Body of pancreas (tissue), 4 donors: ENCODE measurements around the gene KDM4C. TPM values are rescaled to one million over a fixed set of nuclear protein-coding genes. Genes with fewer than 3 reads are reported as not detected.

Experiments used
- ATAC-seq: fragments of 150-250 bp; one replicate; pipeline ENCODE4 v1.9.1; 2016
- DNase-seq, 4 donors: peaks; one replicate each; pipeline ENCODE4 v3.0.0-alpha.2; 2019
- H3K27ac ChIP-seq, 4 donors: fragments of 200-600 bp; sonication (generic); 1 replicate in 3 of 4; 2 replicates in 1 of 4; pipeline versions ENCODE4 v1.5.1 to v1.6.1; 2016 to 2019; ENCODE audit warnings: mild to moderate bottlenecking in 1 of 4, mixed read lengths in 1 of 4, moderate library complexity in 1 of 4
- H3K27me3 ChIP-seq, 2 donors: fragments of 200-600 bp; sonication (generic); one replicate each; pipeline ENCODE4 v1.6.0; 2016; ENCODE audit warnings: mild to moderate bottlenecking in 1 of 2
- H3K36me3 ChIP-seq, 2 donors: fragments of 200-600 bp; sonication (generic); replicated peaks in 1 of 2; 2 replicates each; pipeline ENCODE4 v1.5.1; 2016; ENCODE audit warnings: low read depth in 2 of 2; ENCODE audit not compliant: insufficient read depth in 1 of 2
- H3K4me1 ChIP-seq: fragments of 200-600 bp; sonication (generic); one replicate; pipeline ENCODE4 v1.6.0; 2016
- H3K4me3 ChIP-seq, 2 donors: fragments of 200-600 bp; sonication (generic); 1 replicate in 1 of 2; 2 replicates in 1 of 2; pipeline ENCODE4 v1.5.1; 2016 to 2019
- H3K9me3 ChIP-seq, 3 donors: fragments of 200-600 bp; sonication (generic); 1 replicate in 2 of 3; 2 replicates in 1 of 3; pipeline ENCODE4 v1.5.1; 2016
- CTCF ChIP-seq, 7 experiments: fragments of 450-650 bp in 4 of 7; fragments of 200-600 bp in 3 of 7; sonication (generic) in 3 of 7; IDR thresholded peaks; one replicate each; pipeline ENCODE4 v1.5.1; 2016 to 2019; ENCODE audit warnings: antibody characterized with exemption in 7 of 7
- POLR2A ChIP-seq, 3 donors: fragments of 450-650 bp; IDR thresholded peaks; one replicate each; pipeline ENCODE4 v1.6.1; 2016; ENCODE audit warnings: antibody characterized with exemption in 3 of 3, mild to moderate bottlenecking in 2 of 3
- WGBS, 2 donors: methylation state at CpG; one replicate each; pipeline ENCODE4 v1.1.5; 2017; 5-methylcytosine and 5-hydroxymethylcytosine counted together
- intact Hi-C: fragments of 100-400 bp; cut with DNase I; formaldehyde crosslinking; loops from one replicate; pipeline ENCODE4 v1.15.1; 2023
- total RNA-seq, 2 donors: library from RNA; depleted of rRNA; stranded (reverse); fragments of >200 nt; gene quantifications; one replicate each; pipeline ENCODE4 v1.1.0, GENCODE V29; 2016

Gene KDM4C
- total RNA-seq, 2 donors from 2014 or later = 40.5 to 48.5 TPM

- no peak overlapping the region for H3K4me3 ChIP-seq
- H3K36me3 ChIP-seq = peaks cover 0 to 2% of the 10 kb centered on the region in 2 donors
- H3K4me1 ChIP-seq = peaks cover 11% of the 10 kb centered on the region
- intact Hi-C loops = no loop called here
- H3K9me3 ChIP-seq = no peaks in the 10 kb centered on the region
- H3K27ac ChIP-seq = peak overlapping the region in 1 of 4 donors; percentile 5
- 72 to 73% methylated on average over 7 of the region's 7 CpGs for WGBS, 2 donors
- peak; percentile 76 for ATAC-seq
- peak; percentile 19 to 44 (median 23) for DNase-seq
- TF ChIP-seq CTCF (IDR thresholded peaks at IDR 0.05) = no peak
- TF ChIP-seq POLR2A (IDR thresholded peaks at IDR 0.05) = no peak
- H3K27me3 ChIP-seq = no peaks in the 10 kb centered on the region
Observed at GRCh38 chr9:6870650-6871477, 113.1 kb downstream of the KDM4C start.

- Histone ChIP-seq H3K27me3 (no peaks in the 10 kb centered on the region), H3K4me3 (no peak overlapping the region), H3K36me3 (no peaks in the 10 kb centered on the region), H3K9me3 (no peaks in the 10 kb centered on the region), H3K4me1 (peaks cover 11% of the 10 kb centered on the region), H3K27ac (no peak overlapping the region)
- intact Hi-C loops = no loop called here
- TF ChIP-seq CTCF (IDR thresholded peaks at IDR 0.05) (no peak), POLR2A (IDR thresholded peaks at IDR 0.05) (no peak)
- no peak for ATAC-seq
- DNase-seq = no peak
- WGBS, 2 donors = 71 to 78% methylated on average over 7 of the region's 7 CpGs
Observed at GRCh38 chr9:6873857-6874256, 116.1 kb downstream of the KDM4C start.

GRCh38 chr9:6876195-6876894, 118.6 kb downstream of the KDM4C start:
- H3K9me3 ChIP-seq = no peaks in the 10 kb centered on the region
- WGBS, 2 donors = 92 to 95% methylated on average over 10 of the region's 10 CpGs
- H3K4me3 ChIP-seq = no peak overlapping the region
- intact Hi-C loops = no loop called here
- H3K27me3 ChIP-seq = no peaks in the 10 kb centered on the region
- ATAC-seq (no peak), DNase-seq (no peak)
- no peak overlapping the region for H3K27ac ChIP-seq
- no peaks in the 10 kb centered on the region for H3K36me3 ChIP-seq
- TF ChIP-seq POLR2A (IDR thresholded peaks at IDR 0.05) = no peak
- TF ChIP-seq CTCF (IDR thresholded peaks at IDR 0.05) = no peak
- H3K4me1 ChIP-seq = no peaks in the 10 kb centered on the region

- DNase-seq (no peak), ATAC-seq (no peak)
- Histone ChIP-seq H3K4me1 (no peaks in the 10 kb centered on the region), H3K9me3 (no peaks in the 10 kb centered on the region), H3K4me3 (no peak overlapping the region), H3K36me3 (no peaks in the 10 kb centered on the region), H3K27ac (no peak overlapping the region), H3K27me3 (no peaks in the 10 kb centered on the region)
- intact Hi-C loops = no loop called here
- WGBS, 2 donors = 72 to 73% methylated on average over 1 of the region's 1 CpG
- TF ChIP-seq POLR2A (IDR thresholded peaks at IDR 0.05) (no peak), CTCF (IDR thresholded peaks at IDR 0.05) (no peak)
Observed at GRCh38 chr9:6877671-6878161, 119.9 kb downstream of the KDM4C start.
